Stimulated activated CD4-positive, alpha-beta T cell treated with anti-CD3 and anti-CD28 coated beads, TNF-alpha, amount 100 ng/mL, for 48 hours (primary cell): ENCODE data around the gene NCF2.

ENCODE experiments used
- DNase-seq, 3 donors: peaks; one replicate each; pipeline ENCODE4 v3.0.0-alpha.2; 2020; ENCODE audit warnings: low read depth in 3 of 3

Gene NCF2

DNA sequence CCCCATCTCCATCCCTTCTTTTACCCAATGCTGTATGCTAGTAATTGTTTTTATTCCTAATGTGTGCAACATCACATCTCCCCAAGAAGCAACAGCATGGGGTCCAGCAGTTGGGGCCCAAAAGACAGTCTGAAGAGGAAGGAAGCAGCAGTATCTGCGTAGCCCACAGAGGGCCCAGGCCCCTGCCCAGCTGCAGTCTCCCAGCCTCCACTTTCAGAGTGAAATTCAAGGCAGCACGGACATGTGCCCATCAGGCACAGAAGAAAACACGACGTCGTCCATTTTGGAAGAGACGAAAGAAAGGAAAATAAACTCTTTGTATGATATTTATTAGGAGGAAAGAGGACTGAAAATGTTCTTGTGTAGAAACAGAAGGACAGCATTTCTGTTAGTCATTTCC lies 37.4 kb downstream of the NCF2 start:
- no peak for DNase-seq

DNA sequence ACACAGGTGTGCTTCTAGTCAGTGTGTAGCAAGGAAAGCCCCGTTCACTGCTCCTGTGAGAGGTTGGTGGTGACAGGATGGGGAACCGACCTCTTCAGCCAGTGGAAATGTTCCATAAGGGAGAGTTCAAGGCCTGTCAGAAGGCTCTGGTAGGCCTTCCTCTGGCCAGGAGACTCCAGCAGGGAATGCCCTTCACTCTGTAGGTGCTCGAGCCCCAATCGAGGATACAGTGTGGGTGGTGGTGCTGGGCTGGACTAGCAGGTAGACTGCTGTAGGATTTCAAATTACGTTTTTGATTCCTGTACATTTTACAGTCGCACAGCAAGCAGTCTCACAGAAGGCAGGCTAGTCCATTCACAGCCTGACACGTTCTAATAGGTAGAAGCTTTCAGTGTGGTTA lies 37.8 kb downstream of the NCF2 start:
- no peak for DNase-seq

DNA sequence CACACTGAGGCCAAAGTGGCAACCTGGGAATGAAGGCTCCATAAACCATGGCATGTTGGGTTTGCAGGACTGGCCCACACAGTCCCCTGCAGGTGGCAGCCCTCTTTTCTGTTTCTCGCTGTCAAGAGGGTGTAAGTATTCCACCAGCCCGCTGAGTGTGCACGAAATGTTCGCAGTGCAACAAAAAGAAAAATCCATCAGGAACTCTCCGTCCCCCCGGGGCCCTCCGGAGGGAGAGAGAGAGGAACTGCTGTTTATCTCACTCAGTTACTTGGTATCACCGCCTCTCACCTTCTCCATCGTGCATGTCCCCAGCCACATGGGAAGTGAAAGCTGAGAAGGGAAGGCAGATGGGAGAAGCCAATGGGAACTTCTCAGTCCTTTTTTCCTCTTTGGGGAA lies 38.3 kb downstream of the NCF2 start:
- no peak for DNase-seq

DNA sequence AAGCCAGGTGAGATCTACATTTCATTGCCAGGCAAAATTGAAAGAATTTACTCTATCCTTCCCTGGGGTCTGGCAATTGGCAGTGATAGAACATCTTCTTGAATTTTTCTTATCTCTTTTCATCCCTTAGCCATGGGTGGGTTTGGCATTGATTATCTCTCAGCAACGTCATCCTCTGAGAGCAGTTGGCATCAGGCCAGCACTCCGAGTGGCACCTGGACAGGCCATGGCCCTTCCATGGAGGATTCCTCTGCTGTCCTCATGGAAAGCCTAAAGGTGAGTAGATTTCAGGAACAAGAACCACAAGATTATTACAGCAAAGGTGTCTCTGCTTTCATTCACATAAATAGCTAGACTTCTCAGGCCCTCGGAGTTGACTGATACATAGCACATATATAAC lies 39.3 kb downstream of the NCF2 start:
- DNase-seq, result no peak

DNA sequence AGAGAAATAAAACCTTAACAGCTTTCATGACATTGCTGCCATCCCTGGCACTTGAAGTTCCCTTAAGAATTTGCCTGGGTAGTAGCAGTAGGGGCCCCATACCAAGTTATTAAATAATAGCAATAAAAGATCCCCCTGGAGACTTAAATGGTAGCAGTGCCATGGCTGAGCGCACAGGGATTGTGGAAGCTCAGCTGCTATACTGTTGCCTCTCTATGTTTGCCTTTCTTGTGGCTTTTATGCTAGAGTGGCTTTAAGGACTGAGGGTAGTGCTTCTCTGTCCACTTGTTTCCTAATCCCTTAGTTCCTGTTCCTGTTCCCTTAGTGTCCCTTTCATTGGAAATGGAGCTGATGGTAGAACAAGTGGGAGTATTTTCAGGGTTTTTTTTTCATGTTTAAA lies 42.1 kb downstream of the NCF2 start:
- no peak for DNase-seq

DNA sequence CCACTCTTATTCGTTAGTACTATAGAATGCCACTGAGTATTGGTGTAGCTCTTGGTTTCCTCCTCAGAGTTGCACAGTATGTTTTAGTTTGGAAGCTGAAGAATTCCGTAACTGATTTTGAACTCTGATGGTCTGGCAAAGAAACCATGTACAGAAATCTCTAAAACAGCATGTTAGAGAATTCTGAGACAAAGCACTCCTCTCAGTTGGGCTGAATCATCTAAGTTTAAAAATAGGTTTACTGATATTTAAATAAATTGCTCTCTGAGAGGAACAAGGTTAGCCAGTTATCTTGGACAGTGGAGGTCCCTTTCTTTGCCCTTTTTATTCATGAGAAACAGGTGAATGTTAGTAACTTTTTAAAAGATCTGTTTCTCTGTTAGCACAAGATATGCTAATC lies 43.8 kb downstream of the NCF2 start:
- no peak for DNase-seq

DNA sequence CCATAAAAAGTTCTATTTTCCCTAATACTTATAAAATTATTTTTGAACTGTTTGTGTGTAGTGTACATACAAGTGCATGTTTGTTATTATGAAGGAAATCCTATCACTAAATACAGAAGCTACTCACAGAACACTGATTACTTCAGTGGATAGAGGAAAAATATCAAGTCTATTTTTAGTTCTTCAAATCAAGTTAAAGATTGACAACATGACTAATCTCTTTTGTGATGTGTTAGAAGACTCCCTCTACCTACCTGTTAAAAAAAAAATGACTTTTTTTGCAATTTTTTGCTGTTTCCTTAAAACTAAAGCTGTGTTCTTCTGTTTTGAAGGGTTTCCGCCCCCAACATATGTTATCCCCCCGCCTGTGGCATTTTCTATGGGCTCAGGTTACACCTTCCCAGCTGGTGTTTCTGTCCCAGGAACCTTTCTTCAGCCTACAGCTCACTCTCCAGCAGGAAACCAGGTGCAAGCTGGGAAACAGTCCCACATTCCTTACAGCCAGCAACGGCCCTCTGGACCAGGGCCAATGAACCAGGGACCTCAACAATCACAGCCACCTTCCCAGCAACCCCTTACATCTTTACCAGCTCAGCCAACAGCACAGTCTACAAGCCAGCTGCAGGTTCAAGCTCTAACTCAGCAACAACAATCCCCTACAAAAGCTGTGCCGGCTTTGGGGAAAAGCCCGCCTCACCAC lies 45.5 kb downstream of the NCF2 start:
- DNase-seq, result no peak

DNA sequence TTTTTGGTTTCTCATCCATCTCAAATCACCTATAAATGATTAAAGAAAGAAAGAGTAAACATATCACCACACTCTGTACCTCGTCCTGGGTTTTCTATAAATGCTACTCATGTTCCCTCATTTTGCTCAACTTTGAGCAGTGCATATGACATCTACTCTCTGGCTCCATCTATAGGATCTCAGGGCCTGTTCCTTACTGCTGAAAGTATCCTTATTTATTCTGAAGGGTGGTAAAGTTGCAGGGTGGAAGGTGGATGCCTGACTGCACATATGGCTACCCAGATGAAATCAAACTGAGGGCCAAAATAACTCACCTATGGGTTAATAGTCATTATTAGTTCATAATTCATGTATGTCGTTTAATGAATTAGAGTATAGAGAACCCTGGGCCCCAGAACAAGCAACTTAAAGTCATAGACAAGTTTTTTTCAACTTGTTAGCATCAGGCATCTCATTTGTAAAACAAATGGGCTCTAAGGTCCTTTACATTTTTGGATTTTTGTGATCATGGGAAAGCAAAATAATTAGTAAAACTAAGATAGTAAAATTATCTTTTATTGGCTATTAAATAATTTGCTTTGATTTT lies 46.5 kb downstream of the NCF2 start:
- no peak for DNase-seq

DNA sequence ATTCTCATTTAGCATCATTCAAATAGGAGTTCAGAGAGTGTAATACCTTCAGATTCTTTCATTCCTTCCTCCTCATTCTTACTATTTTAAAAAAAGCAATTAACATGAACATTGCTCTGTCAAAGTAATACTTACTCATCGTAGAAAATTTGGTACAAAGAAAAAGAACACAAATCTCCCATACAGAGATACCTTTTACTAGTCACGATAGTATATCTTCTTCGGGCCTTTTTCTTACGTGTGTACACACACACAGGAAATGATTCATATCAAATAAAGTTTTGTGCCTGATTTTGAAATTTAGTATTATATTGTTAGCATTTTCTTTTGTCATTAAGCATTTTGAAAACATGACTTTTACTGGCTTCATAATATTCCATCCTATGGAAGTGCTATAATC lies 52.9 kb downstream of the NCF2 start:
- DNase-seq, result no peak

DNA sequence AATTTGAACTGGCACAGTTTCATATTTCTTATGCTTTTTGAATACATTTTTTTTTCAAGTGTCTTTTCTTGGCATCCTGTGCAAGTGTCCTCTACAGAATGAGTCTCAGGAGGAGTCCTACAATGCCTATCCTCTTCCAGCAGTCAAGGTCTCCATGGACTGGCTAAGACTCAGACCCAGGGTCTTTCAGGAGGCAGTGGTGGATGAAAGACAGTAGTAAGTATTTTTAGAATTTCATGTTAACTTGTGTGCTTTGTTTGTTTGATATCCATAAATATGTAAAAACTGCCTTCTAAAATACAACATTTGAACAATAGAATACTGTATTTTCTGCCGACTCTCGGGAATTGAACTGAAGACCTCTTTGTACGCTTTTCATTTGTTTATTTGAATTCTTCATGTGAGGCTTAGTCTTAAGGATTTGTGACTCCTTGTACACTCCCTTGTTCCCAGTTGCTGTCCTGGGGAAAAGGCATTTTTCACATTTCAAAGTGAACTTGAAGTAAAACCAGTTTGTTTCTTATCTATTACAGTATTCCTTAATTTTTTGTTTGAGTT lies 56.6 kb downstream of the NCF2 start:
- no peak for DNase-seq

DNA sequence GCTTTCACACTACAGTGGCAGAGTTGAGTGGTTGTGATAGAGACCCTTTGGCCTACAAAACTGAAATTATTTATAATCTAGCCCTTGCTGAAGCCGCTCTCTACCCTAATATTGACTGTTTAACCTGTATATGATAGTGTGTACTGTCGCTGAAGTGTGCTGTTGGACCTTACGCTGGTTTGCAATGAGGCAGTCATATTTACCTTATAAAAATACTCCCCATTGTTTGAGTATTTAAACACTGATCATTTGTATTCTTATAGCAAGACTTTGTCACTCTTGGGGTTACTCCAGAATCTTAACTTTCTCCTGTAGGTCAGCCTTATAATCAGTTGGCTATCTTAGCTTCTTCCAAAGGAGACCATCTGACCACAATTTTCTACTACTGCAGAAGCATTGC lies 61.7 kb downstream of the NCF2 start:
- DNase-seq, result no peak

DNA sequence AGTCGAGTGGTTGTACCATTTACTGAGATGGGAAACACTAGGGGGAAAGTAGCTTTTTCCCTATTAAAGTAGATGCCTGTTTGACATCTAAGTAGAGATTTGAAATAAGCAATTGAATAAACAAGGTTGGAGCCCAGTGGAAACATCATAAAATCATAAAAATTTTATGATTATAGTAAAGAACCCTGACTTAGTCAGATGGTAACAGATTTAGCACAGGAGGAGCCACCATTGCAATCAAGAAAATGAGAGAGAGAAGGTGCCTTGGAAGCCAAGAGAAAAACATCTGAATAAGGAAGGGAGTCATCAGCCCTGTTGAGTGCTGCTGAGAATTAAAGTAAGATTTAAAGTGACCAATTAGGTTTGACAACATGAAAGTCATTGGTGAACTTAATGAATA lies 68.2 kb downstream of the NCF2 start:
- no peak for DNase-seq

DNA sequence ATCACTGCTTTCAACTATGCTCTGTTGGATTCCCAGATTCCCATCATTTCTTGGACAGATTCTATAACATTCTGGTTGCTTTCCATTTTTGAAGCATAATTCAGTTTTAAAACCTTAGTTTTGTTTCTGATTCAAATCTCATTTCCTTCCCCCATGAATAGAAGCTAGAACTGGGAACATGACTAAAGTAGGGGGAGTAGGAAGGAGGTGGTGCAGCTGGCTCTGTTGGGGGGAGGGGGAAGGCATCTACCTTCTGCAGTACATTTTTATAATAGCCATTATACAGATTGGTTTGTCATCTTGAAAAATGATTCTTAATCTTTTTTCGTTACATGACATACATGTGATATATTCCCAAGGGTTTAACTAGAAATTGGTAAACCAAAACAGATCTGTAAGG lies 69.9 kb downstream of the NCF2 start:
- no peak for DNase-seq

DNA sequence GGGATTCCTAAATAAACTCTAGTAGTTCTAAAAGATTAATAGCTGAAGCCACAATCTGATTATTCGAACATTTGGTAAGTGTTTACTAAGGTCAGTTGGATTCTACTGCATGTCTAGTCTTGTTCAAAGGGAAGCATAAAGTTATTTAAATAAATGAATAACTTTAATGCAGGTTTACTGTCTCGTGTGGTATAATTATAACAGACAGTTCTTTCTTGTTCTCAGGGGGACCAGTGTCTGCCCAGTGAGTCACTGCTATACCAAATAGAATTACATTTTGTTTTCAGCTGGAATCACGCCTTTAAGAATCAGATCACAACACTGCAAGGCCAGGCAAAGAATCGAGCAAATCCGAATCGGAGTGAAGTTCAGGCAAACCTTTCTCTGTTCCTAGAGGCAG lies 72.9 kb downstream of the NCF2 start:
- no peak for DNase-seq

DNA sequence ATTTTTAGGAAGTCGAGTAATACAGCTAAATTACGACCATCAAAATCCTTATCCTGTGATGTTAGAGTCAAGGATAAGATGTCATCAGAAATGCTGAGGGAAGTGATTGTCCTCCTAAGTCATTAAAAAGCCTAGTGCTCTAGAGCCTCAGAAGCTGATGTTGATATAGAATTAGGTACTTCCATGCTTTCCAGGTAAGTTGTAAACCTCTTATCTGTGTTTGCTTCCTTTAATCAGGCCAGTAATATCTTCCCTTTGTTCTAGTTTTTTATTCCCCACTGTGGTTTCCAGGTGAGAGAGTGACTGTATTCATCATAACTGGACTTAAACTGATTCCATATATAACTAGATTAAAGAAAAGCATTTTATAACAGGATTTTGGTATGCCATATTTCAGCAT lies 73.5 kb downstream of the NCF2 start:
- DNase-seq, result no peak

DNA sequence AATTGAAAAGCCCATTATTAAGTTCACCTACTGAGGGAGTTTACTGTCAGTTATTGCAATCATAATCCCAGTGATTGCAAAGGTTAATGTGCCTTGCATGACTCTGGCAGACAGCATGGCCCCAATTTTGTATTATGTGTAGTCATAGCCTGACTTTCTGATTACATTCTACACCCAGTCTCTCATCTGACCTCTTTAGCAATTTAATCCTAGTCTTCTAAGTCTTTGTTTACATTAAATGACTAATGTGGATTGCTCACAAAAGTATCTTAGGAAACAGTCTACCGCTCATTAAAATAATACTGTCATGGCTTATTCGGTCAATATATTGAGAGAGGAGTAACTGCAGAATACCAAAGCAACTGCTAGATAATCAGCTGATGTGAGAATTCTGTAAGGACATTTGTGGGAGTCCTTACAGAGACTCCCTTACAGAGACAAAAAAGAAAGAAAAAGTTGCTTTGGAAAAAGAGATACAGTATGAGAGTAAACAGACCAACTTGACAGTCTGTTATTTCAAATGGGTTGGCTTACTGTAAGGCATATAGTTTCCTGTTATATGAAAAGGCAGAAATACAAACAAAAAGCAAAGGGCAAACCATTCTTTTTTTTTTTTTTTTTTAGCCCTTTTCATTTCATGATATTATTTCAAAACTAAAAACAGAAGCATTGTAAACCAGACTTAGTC lies 75.1 kb downstream of the NCF2 start:
- no peak for DNase-seq

DNA sequence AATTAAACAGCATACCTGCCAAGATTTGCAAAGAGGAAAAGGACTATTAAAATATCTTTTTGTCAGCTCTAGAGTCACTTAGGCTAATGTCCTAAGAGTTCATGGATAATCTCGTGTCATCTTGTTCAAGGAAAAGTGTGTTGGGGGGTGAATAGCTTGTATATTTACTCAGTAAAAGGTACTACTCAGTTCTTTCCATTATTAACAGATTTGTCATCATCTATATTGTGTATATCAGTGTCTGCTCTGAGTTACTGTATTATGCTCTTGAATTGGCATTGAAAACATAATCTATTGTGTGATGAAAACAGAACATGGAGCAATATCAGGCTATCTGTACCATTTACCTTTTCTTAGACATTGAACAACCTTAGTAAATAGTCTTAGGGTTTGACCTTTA lies 76.0 kb downstream of the NCF2 start:
- DNase-seq, result no peak

DNA sequence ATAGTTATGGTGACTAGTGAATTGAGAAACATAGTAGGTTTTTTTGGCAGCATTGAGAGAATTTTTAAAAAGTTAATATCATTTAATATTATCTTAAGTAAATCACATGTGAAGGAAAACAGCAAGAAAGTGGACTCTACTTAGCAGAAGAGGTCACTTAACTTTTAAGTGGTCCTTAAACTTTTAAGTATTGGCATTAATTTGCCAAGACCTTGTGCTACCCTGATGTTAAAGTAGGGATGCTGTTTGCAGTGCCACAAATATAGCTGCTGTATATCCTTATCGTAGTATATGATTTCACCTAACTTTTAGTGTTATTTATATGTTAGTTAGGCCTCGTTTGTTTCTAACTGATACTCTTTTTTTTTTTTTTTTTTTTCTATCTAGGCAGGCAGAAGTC lies 77.8 kb downstream of the NCF2 start:
- DNase-seq, result no peak

DNA sequence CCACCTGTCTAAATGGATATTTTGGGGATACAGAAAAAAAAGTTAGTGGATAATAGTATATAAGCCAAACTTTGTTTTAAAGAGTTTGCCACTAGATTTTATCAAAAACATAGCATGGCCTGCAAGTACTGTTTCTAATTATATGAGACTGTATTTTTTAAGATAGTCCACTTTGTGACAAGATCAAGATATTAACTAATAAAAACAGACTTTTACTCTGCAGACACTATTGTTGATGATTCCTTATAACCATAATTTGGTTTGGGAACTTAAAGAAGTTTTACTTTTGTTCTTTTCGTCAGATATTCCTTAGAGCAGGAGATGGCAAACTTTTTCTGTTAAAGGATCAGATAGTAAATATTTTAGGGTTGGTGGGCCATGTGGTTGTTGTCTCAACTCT lies 81.6 kb downstream of the NCF2 start:
- no peak for DNase-seq

DNA sequence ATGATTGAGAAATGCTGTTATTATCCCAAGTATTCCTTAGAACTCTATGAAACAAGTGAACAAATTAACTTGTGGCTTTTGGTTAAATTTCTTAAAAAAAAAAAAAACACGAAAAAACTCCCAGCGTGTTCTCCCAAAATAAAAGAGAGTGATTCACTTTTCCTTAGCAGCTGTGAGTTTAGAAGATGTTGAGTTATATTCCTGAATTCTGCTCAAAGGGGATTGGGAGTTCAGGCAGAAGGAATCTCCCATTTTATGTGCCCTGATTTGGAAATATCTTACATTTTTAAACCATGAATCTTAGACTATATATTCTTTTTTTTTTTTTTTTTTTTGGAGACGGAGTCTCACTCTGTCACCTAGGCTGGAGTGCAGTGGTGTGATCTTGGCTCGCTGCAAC lies 83.7 kb downstream of the NCF2 start:
- no peak for DNase-seq
